ENCODE measurements around the gene GID8.

GRCh38 chr20:62907384-62908317, 30.3 kb upstream of the GID8 start:
- TF ChIP-seq STAT1 (IDR thresholded peaks at IDR 0.05; ENCODE audit: unreplicated experiment) (no peak), CTCF (conservative IDR thresholded peaks at IDR 0.05; ENCODE audit: low read depth in 2 of 2) (peak; percentile 66 to 72), EZH2 (IDR thresholded peaks at IDR 0.05; ENCODE audit: low read depth, unreplicated experiment) (no peak), CREB1 (CRISPR knock-in tag; IDR thresholded peaks at IDR 0.05; ENCODE audit: low read depth) (no peak), ETS1 (IDR thresholded peaks at IDR 0.05) (no peak), ZNF331 (CRISPR knock-in tag; IDR thresholded peaks at IDR 0.05; ENCODE audit: low read depth) (no peak), POLR2AphosphoS5 (IDR thresholded peaks at IDR 0.05; ENCODE audit: low read depth) (no peak), ZNF114 (CRISPR knock-in tag; IDR thresholded peaks at IDR 0.05) (no peak)
- TF ChIP-seq, protein P1, sequence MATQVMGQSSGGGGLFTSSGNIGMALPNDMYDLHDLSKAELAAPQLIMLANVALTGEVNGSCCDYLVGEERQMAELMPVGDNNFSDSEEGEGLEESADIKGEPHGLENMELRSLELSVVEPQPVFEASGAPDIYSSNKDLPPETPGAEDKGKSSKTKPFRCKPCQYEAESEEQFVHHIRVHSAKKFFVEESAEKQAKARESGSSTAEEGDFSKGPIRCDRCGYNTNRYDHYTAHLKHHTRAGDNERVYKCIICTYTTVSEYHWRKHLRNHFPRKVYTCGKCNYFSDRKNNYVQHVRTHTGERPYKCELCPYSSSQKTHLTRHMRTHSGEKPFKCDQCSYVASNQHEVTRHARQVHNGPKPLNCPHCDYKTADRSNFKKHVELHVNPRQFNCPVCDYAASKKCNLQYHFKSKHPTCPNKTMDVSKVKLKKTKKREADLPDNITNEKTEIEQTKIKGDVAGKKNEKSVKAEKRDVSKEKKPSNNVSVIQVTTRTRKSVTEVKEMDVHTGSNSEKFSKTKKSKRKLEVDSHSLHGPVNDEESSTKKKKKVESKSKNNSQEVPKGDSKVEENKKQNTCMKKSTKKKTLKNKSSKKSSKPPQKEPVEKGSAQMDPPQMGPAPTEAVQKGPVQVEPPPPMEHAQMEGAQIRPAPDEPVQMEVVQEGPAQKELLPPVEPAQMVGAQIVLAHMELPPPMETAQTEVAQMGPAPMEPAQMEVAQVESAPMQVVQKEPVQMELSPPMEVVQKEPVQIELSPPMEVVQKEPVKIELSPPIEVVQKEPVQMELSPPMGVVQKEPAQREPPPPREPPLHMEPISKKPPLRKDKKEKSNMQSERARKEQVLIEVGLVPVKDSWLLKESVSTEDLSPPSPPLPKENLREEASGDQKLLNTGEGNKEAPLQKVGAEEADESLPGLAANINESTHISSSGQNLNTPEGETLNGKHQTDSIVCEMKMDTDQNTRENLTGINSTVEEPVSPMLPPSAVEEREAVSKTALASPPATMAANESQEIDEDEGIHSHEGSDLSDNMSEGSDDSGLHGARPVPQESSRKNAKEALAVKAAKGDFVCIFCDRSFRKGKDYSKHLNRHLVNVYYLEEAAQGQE (IDR thresholded peaks at IDR 0.05; ENCODE audit: unreplicated experiment): no peak

Data from GM23338 (cell line).